ENCODE data around the gene OLIG1.

GRCh38 chr21:33046455-33046854, 23.5 kb upstream of the OLIG1 start:
- TF ChIP-seq TAF1 (IDR thresholded peaks at IDR 0.05; ENCODE audit: borderline replicate concordance, low read depth, low read length) (no peak), CTCF (IDR thresholded peaks at IDR 0.05) (no peak), SMC3 (IDR thresholded peaks at IDR 0.05; ENCODE audit: low read depth, low read length) (no peak), PBX3 (IDR thresholded peaks at IDR 0.05) (no peak)

Measured in SK-N-SH (cell line).